Dedifferentiated amniotic fluid mesenchymal stem cell (primary cell): ENCODE measurements around the gene CDC42EP5.

Experiments used
- DNase-seq: peaks from one replicate; pipeline ENCODE4 v3.0.0-alpha.2; 2016; ENCODE audit errors: extremely low spot score

CDC42EP5 gene

GRCh38 chr19:54462655-54463530, 10.2 kb downstream of the CDC42EP5 start:
- DNase-seq, result peak; percentile 23

GRCh38 chr19:54462047-54462654, 10.9 kb downstream of the CDC42EP5 start:
- no peak for DNase-seq

DNA sequence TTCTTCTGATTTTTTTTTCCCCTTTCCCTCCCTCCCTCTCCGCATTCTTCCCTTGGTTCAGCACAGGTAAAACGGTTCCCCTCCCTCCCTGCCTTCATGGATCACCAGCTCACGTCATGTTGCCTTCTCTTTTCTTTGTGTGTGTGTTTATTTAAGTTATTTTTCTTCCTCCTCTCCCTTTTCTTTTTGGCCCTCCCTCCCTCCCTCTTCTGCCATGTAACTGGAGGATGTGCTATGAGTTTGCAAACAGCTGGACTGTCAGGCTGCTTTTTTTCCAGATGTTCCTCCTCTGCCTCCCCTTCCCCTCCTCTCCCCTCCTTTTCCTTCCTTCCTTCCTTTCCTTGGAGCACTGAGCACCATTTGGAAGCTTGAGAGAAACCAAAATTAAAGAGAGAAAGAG, 11.5 kb downstream of the CDC42EP5 start:
- DNase-seq, result no peak

DNA sequence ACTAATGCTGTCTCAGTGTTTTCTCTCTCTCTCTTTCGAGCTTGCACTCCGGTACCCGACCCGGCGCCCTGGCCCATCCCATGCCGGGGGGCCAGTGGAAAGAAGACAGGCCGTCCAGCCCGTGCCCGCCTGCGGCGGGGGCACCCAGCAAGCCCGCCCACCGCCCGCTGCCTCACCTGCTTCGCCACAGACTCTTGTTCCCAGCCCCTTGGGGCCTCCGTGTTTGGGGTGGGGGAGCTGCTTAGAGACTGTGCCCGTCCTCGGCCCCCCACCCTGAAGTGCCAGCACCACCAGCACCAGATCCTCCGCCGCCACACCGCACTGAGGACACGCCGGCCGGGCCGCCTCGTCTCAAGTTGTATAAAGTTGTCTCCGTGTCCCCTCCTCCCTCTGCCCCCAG, 11.9 kb downstream of the CDC42EP5 start:
- no peak for DNase-seq

GRCh38 chr19:54460230-54461005, 12.7 kb downstream of the CDC42EP5 start:
- no peak for DNase-seq

- DNase-seq, result no peak
Observed at GRCh38 chr19:54459282-54460229, 13.5 kb downstream of the CDC42EP5 start.

GRCh38 chr19:54458648-54459281, 14.3 kb downstream of the CDC42EP5 start:
- no peak for DNase-seq

DNA sequence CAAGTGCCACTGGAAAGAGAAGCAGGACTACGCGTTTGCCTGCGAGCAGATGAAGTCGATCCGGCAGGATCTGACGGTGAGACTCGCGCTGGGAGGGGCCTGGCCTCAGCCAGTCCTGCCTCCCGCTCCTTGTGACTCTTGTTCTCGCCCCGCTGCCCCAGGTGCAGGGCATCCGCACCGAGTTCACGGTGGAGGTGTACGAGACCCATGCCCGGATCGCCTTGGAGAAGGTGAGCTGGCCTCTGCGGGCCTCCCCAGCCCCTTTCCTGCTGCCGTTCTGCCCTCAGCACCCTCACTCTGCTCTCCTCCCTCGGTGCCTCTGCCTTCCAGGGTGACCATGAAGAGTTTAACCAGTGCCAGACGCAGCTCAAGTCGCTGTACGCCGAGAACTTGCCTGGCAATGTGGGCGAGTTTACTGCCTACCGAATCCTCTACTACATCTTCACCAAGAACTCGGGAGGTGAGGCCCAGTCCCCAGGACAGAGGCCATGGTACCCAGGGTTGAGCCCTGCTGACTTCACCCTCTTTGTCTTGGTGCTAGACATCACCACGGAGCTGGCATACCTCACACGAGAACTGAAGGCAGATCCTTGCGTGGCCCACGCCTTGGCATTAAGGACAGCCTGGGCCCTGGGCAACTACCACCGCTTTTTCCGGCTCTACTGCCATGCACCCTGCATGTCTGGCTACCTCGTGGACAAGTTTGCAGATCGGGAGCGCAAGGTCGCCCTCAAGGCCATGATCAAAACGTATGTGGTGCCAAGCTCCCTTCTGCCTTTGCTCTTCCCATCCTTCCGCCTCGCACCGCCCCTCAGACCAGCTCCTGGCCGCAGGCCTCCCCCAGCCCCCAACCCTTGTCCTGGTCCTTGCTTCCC, 15.1 kb downstream of the CDC42EP5 start:
- no peak for DNase-seq

GRCh38 chr19:54456423-54457373, 16.4 kb downstream of the CDC42EP5 start:
- DNase-seq, result no peak

GRCh38 chr19:54455786-54456422, 17.2 kb downstream of the CDC42EP5 start:
- no peak for DNase-seq

DNA sequence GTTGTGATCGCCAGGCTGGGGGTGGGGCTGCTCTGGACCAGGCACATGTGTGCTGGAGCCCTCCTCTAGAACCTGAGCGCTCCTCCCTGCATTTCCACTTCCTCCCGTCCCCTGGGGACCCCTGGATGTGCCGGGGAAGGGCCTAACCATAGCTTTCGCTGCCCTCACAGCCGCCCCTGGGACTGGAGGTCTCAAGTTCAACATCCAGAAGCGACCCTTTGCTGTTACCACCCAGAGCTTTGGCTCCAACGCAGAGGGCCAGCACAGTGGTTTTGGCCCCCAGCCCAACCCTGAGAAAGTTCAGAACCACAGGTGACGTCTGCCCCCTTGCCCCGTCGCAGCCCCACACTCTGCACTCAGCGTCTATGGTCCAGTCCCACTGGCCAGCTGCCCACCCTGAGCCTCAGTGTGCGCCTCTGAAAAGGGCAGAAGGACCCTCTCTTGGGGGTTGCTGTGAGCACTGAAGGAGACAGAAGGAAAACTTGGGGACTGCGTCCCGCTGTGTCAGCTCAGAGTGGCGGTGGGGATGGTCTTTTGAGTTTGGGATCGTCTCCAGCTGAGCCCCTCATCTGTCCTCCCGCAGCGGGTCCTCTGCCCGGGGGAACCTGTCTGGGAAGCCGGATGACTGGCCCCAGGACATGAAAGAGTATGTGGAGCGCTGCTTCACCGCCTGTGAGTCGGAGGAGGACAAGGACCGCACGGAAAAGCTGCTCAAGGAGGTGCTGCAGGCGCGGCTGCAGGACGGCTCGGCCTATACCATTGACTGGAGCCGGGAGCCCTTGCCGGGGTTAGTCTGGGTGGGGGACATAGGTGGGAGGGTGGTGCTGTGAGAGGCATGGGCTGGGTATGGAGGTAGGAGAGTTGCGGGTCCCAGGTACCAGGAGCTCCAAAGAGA, 18.1 kb downstream of the CDC42EP5 start:
- no peak for DNase-seq

DNA sequence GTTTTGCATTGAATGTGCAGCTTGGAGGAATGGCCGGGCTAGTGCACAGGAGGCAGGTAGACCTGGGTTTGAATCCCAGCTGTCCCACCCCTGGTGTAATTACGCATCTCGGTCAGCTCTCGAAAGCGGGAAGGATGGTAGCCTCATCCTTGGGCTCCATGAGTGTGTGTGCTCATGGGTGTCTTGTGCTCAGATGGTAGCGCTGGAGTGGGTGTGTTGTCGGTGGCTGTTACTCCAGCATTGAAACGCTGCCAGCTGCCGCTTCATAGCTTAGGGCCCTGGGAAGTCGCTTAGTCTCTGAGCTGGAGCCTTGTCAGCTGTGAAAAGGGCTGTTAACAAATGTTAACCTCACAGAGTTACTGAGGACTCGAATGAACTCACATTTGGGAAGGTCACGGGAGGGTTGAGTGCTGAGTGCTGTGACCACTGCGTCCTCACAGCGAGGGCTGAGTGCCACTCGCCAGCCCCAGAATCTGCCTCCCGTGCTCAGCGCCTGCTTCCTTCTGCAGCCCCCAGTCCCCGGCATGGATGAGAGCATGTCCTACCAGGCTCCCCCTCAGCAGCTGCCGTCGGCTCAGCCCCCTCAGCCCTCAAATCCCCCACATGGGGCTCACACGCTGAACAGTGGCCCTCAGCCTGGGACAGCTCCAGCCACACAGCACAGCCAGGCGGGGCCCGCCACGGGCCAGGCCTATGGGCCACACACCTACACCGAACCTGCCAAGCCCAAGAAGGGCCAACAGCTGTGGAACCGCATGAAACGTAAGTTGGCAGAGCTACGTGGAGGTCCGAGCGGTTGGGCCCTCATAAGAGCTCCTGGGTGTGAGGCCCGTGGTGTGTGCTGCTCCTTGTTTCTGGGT, 18.9 kb downstream of the CDC42EP5 start:
- no peak for DNase-seq

- no peak for DNase-seq
Observed at GRCh38 chr19:54452626-54453025, 20.5 kb downstream of the CDC42EP5 start.

DNA sequence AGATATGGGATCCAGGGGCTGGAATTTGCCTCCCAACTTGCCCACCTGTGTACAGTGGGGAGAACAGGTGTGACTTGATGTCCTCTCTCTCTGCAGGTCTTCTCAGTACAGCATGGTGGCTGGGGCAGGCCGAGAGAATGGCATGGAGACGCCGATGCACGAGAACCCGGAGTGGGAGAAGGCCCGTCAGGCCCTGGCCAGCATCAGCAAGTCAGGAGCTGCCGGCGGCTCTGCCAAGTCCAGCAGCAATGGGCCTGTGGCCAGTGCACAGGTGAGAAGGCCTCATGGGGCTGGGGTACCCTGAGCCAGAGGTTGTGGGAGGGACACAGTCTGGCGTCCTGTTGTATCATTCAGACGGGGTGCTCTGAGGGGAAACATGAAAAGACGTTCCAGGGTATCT, 21.1 kb downstream of the CDC42EP5 start:
- no peak for DNase-seq

GRCh38 chr19:54451331-54451871, 21.7 kb downstream of the CDC42EP5 start:
- no peak for DNase-seq

GRCh38 chr19:54449701-54450069, 23.4 kb downstream of the CDC42EP5 start:
- peak; percentile 26 for DNase-seq
